HAP-1 (cell line): ENCODE results near the gene USP17L20.
A peak's percentile ranks its signal among the peaks of the same experiment; 100 is the strongest.
"Not testable (repeated sequence)": the region's sequence is repeated elsewhere in the genome, so short reads cannot be mapped to it uniquely, and the experiment has no call there.

Source experiments
- DNase-seq, 2 experiments: peaks; one replicate each; pipeline ENCODE4 v3.0.0-alpha.2; 2016 to 2020; ENCODE audit warnings: low spot score in 2 of 2
- H3K27me3 ChIP-seq: fragments of 250-450 bp; sonication (Bioruptor Pico); 2 replicates; pipeline ENCODE4 v1.5.1; 2020; ENCODE audit warnings: low read depth, mild to moderate bottlenecking, moderate library complexity
- H3K36me3 ChIP-seq: fragments of 250-450 bp; sonication (Bioruptor Pico); replicated peaks from 2 replicates; pipeline ENCODE4 v1.5.1; 2020; ENCODE audit warnings: mild to moderate bottlenecking
- H3K4me1 ChIP-seq: fragments of 250-450 bp; sonication (Bioruptor Pico); 2 replicates; pipeline ENCODE4 v1.5.1; 2020; ENCODE audit warnings: mild to moderate bottlenecking
- H3K4me3 ChIP-seq: fragments of 250-450 bp; sonication (Bioruptor Pico); 2 replicates; pipeline ENCODE4 v1.5.1; 2020; ENCODE audit warnings: mild to moderate bottlenecking, moderate library complexity
- H3K9me3 ChIP-seq: fragments of 250-450 bp; sonication (Bioruptor Pico); 2 replicates; pipeline ENCODE4 v1.5.1; 2020; ENCODE audit warnings: mild to moderate bottlenecking, moderate library complexity
- in situ Hi-C: fragments of 300-500 bp; cut with MboI; formaldehyde crosslinking; loops from 3 replicates; pipeline ENCODE4 v1.14.3; 2020; ENCODE audit warnings: low sequenced_read_pairs, inconsistent platforms, mixed read lengths

USP17L20 gene

GRCh38 chr4:9267319-9267718, 9.4 kb downstream of the USP17L20 start, which contains the start of gene USP17L22:
Gene USP17L22, plus strand, starts transcription at chr4:9267619. Its CDS starts 0 bp downstream, at chr4:9267619.
- H3K4me3 ChIP-seq, H3K9me3 ChIP-seq, H3K4me1 ChIP-seq, H3K27me3 ChIP-seq, H3K36me3 ChIP-seq, in situ Hi-C loops, DNase-seq: not testable (repeated sequence)

DNA sequence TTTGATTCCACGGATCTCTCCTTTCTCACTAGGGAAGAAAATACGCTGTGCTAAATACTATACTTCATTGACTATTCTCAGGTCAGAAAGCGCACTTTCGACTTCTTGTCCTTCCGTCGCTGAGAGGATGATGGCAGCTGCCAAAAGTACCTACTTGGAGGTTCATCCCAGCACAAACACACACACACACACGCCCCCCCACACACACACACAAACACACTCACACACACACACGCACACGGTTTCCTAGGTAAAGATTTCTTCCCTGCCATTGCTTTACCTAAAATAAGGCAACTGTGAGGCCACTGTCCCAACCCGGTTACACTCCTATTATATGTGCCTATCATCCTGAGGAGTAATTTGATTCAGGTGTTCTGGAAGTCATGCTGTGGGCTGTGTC, 13.8 kb downstream of the USP17L20 start:
- H3K36me3 ChIP-seq, H3K27me3 ChIP-seq, H3K9me3 ChIP-seq, in situ Hi-C loops, H3K4me1 ChIP-seq, H3K4me3 ChIP-seq: not testable (repeated sequence)
- peak in 1 of 2 experiments; percentile 45 for DNase-seq
